Measurements from ENCODE around the gene TP53I11.

The TP53I11 gene, protein sequence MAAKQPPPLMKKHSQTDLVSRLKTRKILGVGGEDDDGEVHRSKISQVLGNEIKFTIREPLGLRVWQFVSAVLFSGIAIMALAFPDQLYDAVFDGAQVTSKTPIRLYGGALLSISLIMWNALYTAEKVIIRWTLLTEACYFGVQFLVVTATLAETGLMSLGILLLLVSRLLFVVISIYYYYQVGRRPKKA

DNA sequence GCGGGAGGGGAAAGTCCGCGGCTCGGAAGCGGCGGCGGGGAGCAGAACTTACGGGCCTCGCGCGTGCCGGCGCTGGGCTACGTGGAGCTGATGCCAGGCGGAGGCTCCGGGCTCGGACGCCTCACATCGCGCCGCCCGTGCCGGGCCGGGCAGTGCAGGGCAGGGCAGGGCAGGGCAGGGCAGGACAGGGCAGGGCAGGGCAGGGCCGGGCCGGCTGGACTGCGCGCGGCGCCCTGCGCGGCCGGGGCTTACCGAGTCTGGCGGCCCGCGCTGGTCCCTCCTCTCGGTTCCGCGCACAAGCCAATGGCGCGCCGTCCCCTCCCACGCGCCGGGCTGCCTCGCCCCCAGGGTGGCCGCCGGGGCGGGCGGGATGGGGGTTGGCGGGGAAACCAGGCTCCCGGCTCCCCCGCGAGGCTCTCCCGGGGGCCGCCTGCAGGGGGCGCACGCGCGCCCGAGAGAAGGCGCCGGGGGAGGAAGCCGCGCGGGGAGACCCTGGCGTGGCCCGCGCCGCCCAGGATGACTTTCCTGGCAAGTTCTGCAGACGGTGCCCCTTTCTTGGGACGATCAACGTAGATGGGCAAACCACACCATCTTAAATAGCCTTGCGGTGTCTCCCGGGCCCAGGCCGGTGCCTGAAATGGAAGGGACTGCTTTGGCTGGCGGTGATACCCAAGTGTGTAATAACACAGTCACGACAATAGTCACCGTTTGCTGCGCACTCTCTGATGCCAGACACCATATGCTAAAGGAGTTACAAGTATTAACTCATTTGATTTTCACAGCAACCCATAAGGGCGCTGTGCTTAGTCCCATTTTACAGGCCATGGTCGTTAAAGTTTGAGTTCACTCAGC is at the start of gene TP53I11:
Gene TP53I11 (minus strand): TSS at position 259 of the 852 bp plus-strand sequence. CDS start 12,548 bp downstream, outside the sequence.
- peak within 1 kb of the TSS; percentile 80 for H3K27ac ChIP-seq
- TF ChIP-seq, protein P1, sequence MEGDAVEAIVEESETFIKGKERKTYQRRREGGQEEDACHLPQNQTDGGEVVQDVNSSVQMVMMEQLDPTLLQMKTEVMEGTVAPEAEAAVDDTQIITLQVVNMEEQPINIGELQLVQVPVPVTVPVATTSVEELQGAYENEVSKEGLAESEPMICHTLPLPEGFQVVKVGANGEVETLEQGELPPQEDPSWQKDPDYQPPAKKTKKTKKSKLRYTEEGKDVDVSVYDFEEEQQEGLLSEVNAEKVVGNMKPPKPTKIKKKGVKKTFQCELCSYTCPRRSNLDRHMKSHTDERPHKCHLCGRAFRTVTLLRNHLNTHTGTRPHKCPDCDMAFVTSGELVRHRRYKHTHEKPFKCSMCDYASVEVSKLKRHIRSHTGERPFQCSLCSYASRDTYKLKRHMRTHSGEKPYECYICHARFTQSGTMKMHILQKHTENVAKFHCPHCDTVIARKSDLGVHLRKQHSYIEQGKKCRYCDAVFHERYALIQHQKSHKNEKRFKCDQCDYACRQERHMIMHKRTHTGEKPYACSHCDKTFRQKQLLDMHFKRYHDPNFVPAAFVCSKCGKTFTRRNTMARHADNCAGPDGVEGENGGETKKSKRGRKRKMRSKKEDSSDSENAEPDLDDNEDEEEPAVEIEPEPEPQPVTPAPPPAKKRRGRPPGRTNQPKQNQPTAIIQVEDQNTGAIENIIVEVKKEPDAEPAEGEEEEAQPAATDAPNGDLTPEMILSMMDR (conservative IDR thresholded peaks at IDR 0.05) = peak; percentile 78

DNA sequence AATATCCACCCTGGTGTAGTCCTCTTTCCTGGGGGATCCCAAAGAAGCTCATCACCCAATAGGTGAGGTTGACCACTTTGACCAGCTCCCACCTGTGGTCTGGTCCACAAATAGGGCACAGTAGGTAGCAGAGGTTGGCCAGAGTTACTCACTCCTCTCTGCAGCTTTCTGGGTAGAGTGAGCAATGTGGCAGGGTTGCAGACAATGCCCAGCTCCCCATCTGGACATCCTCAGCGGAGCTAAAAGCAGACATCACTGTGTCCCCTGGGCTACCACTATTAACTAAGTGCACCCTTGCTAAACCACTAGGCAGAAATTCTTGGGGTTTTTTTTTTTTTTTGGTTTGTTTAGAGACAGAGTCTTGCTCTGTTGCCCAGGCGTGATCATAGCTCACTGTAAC is 48.4 kb upstream of the TP53I11 start:
- no peak overlapping the region for H3K27ac ChIP-seq
- TF ChIP-seq, protein P1 (conservative IDR thresholded peaks at IDR 0.05) = no peak

DNA sequence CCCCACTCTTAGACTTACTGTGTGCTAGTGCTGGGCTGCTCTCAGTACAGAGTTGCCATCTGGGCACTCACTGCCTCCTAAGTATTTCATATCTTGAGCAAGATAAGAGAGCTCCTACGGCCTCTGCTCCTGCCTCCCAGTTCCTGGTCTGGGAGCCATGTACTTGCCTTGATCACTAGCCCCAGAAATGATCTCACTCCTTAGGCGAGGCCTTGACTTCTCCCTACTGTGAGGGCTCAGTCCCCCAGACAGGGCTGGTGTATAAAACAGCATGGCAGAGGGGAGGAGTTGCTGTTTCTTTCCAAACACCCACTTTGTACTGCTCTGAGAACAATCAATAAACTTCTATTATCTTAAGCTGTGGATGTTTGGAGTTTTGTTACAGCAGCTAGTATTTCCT is 47.4 kb upstream of the TP53I11 start:
- no peak overlapping the region for H3K27ac ChIP-seq
- TF ChIP-seq, protein P1 (conservative IDR thresholded peaks at IDR 0.05) = no peak

DNA sequence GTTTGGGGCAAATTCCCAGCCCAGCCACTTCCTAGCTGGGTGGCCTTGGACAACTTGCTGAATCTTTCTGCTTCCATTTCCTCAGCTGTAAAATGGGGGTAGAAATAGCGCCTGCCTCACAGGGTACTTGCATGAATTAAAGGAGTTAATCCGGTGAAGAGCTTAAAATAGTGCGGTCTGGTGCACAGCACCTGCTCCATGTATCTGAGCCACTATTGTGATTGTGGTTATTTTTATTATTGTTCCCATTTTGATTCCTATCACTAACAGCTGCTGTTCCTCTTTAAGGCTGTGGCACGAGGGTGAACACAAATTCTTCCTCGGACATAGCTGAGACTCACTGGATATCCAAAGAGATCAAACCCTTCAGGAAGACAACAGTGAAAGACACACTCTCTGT is 46.9 kb upstream of the TP53I11 start:
- no peak overlapping the region for H3K27ac ChIP-seq
- TF ChIP-seq, protein P1 (conservative IDR thresholded peaks at IDR 0.05) = no peak

DNA sequence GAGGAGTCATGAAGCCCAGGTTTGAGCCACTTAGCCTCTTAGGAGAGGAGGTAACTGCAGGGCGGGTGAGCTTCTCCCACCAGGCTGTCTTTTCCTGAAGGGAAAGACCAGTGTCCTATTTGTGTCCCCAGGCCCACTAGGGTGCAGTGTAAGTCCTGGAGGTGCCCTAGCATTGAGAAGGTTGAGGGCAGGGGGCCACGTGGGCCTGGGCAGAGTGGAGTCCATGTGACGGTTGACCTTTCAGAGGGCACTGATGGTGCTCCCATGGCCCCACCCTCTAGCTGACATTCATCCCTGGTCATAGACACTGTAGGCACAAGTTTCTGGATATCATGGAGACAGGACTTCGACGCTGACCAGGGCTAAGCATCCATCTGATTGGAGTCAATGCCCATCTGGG is 44.1 kb upstream of the TP53I11 start:
- TF ChIP-seq, protein P1 (conservative IDR thresholded peaks at IDR 0.05) = no peak
- no peak overlapping the region for H3K27ac ChIP-seq

DNA sequence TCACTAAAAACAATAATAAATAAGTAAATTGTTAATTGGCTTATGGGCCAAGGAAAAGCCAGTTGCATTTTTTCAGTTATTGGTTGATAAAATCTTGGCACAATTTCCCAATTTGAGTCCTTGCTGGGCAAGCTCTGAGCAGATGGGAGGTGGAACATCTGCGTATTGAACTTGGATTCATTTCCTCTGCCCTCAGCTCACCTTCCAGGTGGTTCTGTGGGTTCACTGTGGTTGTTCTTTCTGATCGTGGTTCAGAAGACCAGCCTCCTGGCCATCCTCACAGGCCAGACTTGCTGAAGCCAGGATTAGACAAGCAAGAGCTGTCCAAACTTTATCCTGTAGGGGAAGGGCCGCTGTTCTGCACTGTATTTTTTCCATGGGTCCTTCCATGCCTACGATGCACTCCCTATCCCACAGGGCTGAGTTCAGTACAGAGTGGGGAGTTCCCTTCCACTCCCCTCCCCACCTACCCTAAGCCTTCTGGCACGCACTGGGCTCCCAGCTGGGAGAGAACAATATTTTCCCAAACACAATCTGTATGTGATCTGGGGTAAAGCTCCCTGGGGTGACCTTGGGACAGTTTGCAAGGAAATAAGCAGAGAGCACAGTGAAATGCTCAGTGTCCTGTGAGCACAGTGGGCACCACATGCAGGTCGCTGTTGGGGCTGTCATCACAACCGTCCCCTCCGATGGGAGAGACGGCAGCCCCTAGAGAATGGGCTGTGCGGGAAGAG is 43.5 kb upstream of the TP53I11 start:
- no peak overlapping the region for H3K27ac ChIP-seq
- TF ChIP-seq, protein P1 (conservative IDR thresholded peaks at IDR 0.05) = no peak

DNA sequence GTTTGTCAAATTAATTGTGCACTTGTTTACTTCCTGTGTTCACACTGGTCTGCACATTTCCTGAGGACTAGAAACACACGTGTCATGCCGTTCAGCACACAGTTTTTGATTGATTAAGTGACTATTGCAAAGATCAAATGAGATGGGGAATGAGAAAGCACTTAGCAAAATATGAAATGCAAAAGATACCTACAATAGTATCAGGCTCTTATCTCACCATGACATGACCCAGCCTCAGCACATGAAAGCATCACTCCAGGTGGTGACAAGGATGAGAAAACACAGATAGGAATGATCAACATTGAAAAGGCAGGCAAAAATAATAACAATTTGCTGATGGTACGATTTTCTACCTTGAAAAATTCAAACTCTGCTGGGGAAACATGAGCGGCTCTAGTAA is 42.1 kb upstream of the TP53I11 start:
- H3K27ac ChIP-seq = no peak overlapping the region
- TF ChIP-seq, protein P1 (conservative IDR thresholded peaks at IDR 0.05) = no peak

All from VCaP (cell line).